D341Med (cell line): ENCODE results near the gene HS3ST1.
"Not testable (repeated sequence)": the region's sequence is repeated elsewhere in the genome, so short reads cannot be mapped to it uniquely, and the experiment has no call there.

Source experiments
- DNase-seq: peaks from one replicate; pipeline ENCODE4 v3.0.0; 2012; ENCODE audit warnings: low spot score

HS3ST1 gene

GRCh38 chr4:11399461-11399971 lies 29.2 kb downstream of the HS3ST1 start:
- no peak for DNase-seq

- no peak for DNase-seq
These were observed 30.7 kb downstream of the HS3ST1 start for GRCh38 chr4:11397819-11398610.

- no peak for DNase-seq
These were observed 31.5 kb downstream of the HS3ST1 start for GRCh38 chr4:11397146-11397545.

- DNase-seq = no peak
These were observed 35.1 kb downstream of the HS3ST1 start for GRCh38 chr4:11393551-11393950.

GRCh38 chr4:11384072-11384471 lies 44.6 kb downstream of the HS3ST1 start:
- not testable (repeated sequence) for DNase-seq

- DNase-seq = no peak
These were observed 52.1 kb downstream of the HS3ST1 start for GRCh38 chr4:11376571-11376970.

GRCh38 chr4:11376146-11376545 lies 52.5 kb downstream of the HS3ST1 start:
- no peak for DNase-seq

- no peak for DNase-seq
These were observed 60.0 kb downstream of the HS3ST1 start for GRCh38 chr4:11368701-11369115.

GRCh38 chr4:11367371-11367770 lies 61.3 kb downstream of the HS3ST1 start:
- DNase-seq = no peak

- no peak for DNase-seq
These were observed 61.8 kb downstream of the HS3ST1 start for GRCh38 chr4:11366859-11367258.

GRCh38 chr4:11365039-11365438 lies 63.7 kb downstream of the HS3ST1 start:
- DNase-seq = no peak

GRCh38 chr4:11359591-11359990 lies 69.1 kb downstream of the HS3ST1 start:
- no peak for DNase-seq

GRCh38 chr4:11355226-11355625 lies 73.5 kb downstream of the HS3ST1 start:
- DNase-seq = no peak

GRCh38 chr4:11354531-11354930 lies 74.2 kb downstream of the HS3ST1 start:
- DNase-seq = no peak

- DNase-seq = no peak
These were observed 80.1 kb downstream of the HS3ST1 start for GRCh38 chr4:11348449-11349088.

GRCh38 chr4:11344916-11345315 lies 83.8 kb downstream of the HS3ST1 start:
- DNase-seq = no peak

GRCh38 chr4:11343536-11343935 lies 85.2 kb downstream of the HS3ST1 start:
- DNase-seq = no peak
